Measurements from ENCODE around the gene IQSEC3. TPM values are rescaled to one million over a fixed set of nuclear protein-coding genes. Genes with fewer than 3 reads are reported as not detected.
A peak's percentile ranks its signal among the peaks of the same experiment; 100 is the strongest.
"Not testable (repeated sequence)": the region's sequence is repeated elsewhere in the genome, so short reads cannot be mapped to it uniquely, and the experiment has no call there.

Gene IQSEC3
- total and polyA plus RNA-seq, 4 donors: 0.29 to 7.5 (median 1.5) TPM

DNA sequence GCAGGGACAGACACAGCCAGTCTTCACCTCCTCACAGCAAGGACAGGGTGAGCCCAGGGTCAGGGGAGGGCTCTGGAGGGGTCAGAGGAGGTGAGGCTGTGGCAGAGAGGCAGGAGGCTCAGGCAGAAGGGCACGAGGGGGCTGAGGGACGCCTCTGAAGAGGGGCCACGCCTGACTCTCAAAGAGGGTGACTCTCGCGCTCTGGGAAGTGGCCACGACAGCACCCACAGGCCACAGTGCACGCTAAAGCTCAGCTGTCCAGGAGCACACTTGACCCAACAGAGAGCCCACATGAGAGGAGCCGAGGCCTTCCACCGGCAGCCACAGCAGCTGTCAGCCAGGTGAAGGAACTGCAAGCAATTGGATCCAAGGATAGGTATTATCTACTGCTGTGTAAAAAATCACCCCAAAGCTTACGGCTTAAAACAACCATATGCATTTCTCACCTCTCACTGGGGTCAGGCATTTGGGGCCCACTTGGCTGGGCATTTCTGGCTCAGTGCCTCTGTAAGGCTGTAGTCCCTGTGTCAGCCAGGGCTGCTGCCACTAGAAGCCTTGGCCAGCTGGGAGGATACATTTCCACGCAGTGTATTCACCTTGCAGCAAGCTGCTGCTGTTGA lies 119.5 kb downstream of the IQSEC3 start:
- Histone ChIP-seq H3K27me3 (ENCODE audit: control insufficient read depth in 3 of 3, insufficient read depth in 3 of 3, low read length in 2 of 3) (peaks cover 0 to 2% (median 0%) of the 10 kb centered on the region in 3 donors), H3K27ac (ENCODE audit: low read depth in 1 of 2, low read length in 1 of 2) (no peak overlapping the region), H3K4me3 (no peak overlapping the region), H3K9ac (ENCODE audit: insufficient read depth in 1 of 2, low read length in 2 of 2) (no peak overlapping the region), H3K9me3 (ENCODE audit: control insufficient read depth in 4 of 4, insufficient read depth in 3 of 4, low read length in 3 of 4) (peaks cover 0 to 2% (median 0%) of the 10 kb centered on the region in 4 donors), H3K4me1 (ENCODE audit: control insufficient read depth in 5 of 5, insufficient read depth in 5 of 5, low read length in 5 of 5) (peaks cover 0 to 1% (median 0%) of the 10 kb centered on the region in 5 donors), H3K36me3 (ENCODE audit: control insufficient read depth in 4 of 4, insufficient read depth in 4 of 4, low read length in 4 of 4) (no peaks in the 10 kb centered on the region)
- ATAC-seq (ENCODE audit: insufficient read depth, low FRiP score): no peak
- no peak for DNase-seq
- TF ChIP-seq, protein P1, sequence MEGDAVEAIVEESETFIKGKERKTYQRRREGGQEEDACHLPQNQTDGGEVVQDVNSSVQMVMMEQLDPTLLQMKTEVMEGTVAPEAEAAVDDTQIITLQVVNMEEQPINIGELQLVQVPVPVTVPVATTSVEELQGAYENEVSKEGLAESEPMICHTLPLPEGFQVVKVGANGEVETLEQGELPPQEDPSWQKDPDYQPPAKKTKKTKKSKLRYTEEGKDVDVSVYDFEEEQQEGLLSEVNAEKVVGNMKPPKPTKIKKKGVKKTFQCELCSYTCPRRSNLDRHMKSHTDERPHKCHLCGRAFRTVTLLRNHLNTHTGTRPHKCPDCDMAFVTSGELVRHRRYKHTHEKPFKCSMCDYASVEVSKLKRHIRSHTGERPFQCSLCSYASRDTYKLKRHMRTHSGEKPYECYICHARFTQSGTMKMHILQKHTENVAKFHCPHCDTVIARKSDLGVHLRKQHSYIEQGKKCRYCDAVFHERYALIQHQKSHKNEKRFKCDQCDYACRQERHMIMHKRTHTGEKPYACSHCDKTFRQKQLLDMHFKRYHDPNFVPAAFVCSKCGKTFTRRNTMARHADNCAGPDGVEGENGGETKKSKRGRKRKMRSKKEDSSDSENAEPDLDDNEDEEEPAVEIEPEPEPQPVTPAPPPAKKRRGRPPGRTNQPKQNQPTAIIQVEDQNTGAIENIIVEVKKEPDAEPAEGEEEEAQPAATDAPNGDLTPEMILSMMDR (IDR thresholded peaks at IDR 0.05; ENCODE audit: control extremely low read depth, extremely low read depth): no peak
- 83% methylated on average over 11 of the region's 11 CpGs for WGBS, 2 donors

- ATAC-seq (ENCODE audit: insufficient read depth, low FRiP score); H3K36me3 ChIP-seq (ENCODE audit: control insufficient read depth in 4 of 4, insufficient read depth in 4 of 4, low read length in 4 of 4); H3K9ac ChIP-seq (ENCODE audit: insufficient read depth in 1 of 2, low read length in 2 of 2); H3K27ac ChIP-seq (ENCODE audit: low read depth in 1 of 2, low read length in 1 of 2); H3K4me1 ChIP-seq (ENCODE audit: control insufficient read depth in 5 of 5, insufficient read depth in 5 of 5, low read length in 5 of 5); DNase-seq; H3K9me3 ChIP-seq (ENCODE audit: control insufficient read depth in 4 of 4, insufficient read depth in 3 of 4, low read length in 3 of 4); H3K4me3 ChIP-seq; H3K27me3 ChIP-seq (ENCODE audit: control insufficient read depth in 3 of 3, insufficient read depth in 3 of 3, low read length in 2 of 3): not testable (repeated sequence)
- WGBS, 2 donors: 51 to 64% methylated on average over 53 of the region's 53 CpGs
These were observed 121.7 kb downstream of the IQSEC3 start for GRCh38 chr12:187986-188909.

GRCh38 chr12:188910-189621 lies 122.5 kb downstream of the IQSEC3 start:
- Histone ChIP-seq H3K9me3 (ENCODE audit: control insufficient read depth in 4 of 4, insufficient read depth in 3 of 4, low read length in 3 of 4) (peaks cover 0 to 2% (median 0%) of the 10 kb centered on the region in 4 donors), H3K4me3 (peak overlapping the region; percentile 38), H3K27me3 (ENCODE audit: control insufficient read depth in 3 of 3, insufficient read depth in 3 of 3, low read length in 2 of 3) (peaks cover 0 to 2% (median 0%) of the 10 kb centered on the region in 3 donors), H3K36me3 (ENCODE audit: control insufficient read depth in 4 of 4, insufficient read depth in 4 of 4, low read length in 4 of 4) (no peaks in the 10 kb centered on the region), H3K9ac (ENCODE audit: insufficient read depth in 1 of 2, low read length in 2 of 2) (peak overlapping the region in 1 of 2 donors; percentile 49), H3K4me1 (ENCODE audit: control insufficient read depth in 5 of 5, insufficient read depth in 5 of 5, low read length in 5 of 5) (peaks cover 0 to 6% (median 0%) of the 10 kb centered on the region in 5 donors), H3K27ac (ENCODE audit: low read depth in 1 of 2, low read length in 1 of 2) (no peak overlapping the region)
- ATAC-seq (ENCODE audit: insufficient read depth, low FRiP score) (peak; percentile 72), DNase-seq (peak; percentile 71 to 86 (median 73))
- WGBS, 2 donors: 7 to 16% methylated on average over 36 to 52 of the region's 52 CpGs
- TF ChIP-seq, protein P1 (IDR thresholded peaks at IDR 0.05; ENCODE audit: control extremely low read depth, extremely low read depth): peak; percentile 37
